GM12891 (cell line): ENCODE results near the gene TFPI.

Source experiments
- POLR2A ChIP-seq: IDR thresholded peaks from 2 replicates; pipeline ENCODE4 v1.6.1; 2011; ENCODE audit warnings: low read depth, low read length, control low read depth
- POLR2AphosphoS5 ChIP-seq: IDR thresholded peaks from 2 replicates; pipeline ENCODE4 v1.6.1; 2011; ENCODE audit warnings: low read depth, low read length, control low read depth

GRCh38 chr2:187434342-187434785 lies 119.9 kb downstream of the TFPI start:
- TF ChIP-seq POLR2A: no peak
- no peak for TF ChIP-seq POLR2AphosphoS5
